HepG2 (cell line): ENCODE data around the gene BLOC1S4. TPM values are rescaled to one million over a fixed set of nuclear protein-coding genes. Genes with fewer than 3 reads are reported as not detected.

Source experiments
- DMTF1 ChIP-seq: sonication (generic); formaldehyde crosslinking; IDR thresholded peaks from 2 replicates; pipeline ENCODE4 v1.4.0; 2020; ENCODE audit warnings: mild to moderate bottlenecking, missing genetic modification reagents
- E2F1 ChIP-seq: sonication (generic); formaldehyde crosslinking; IDR thresholded peaks from 2 replicates; pipeline ENCODE4 v1.5.0; 2020; ENCODE audit warnings: missing genetic modification reagents
- FOXC1 ChIP-seq: sonication (generic); formaldehyde crosslinking; IDR thresholded peaks from 2 replicates; pipeline ENCODE4 v1.8.0; 2022; ENCODE audit warnings: mild to moderate bottlenecking, missing genetic modification reagents, borderline replicate concordance
- HNF1A ChIP-seq, 2 experiments: sonication (generic) in 1 of 2; formaldehyde crosslinking in 1 of 2; IDR thresholded peaks; 2 replicates each; pipeline versions ENCODE4 v1.4.0 to v1.6.1; 2016 to 2020; ENCODE audit warnings: borderline replicate concordance in 1 of 2, low read depth in 1 of 2, mild to moderate bottlenecking in 1 of 2, missing genetic modification reagents in 1 of 2
- ISL2 ChIP-seq: sonication (generic); formaldehyde crosslinking; IDR thresholded peaks from 2 replicates; pipeline ENCODE4 v1.5.0; 2020; ENCODE audit warnings: missing genetic modification reagents
- MAFF ChIP-seq: IDR thresholded peaks from 2 replicates; pipeline ENCODE4 v1.6.1; 2011; ENCODE audit warnings: low read depth, low read length, improper control_type of control experiment
- PRPF4 ChIP-seq: fragments of 200-400 bp; formaldehyde crosslinking; IDR thresholded peaks from 2 replicates; pipeline ENCODE4 v1.6.1; 2016; ENCODE audit warnings: low read length, low read depth; ENCODE audit not compliant: poor library complexity, severe bottlenecking
- SIN3B ChIP-seq: fragments of 150-350 bp; IDR thresholded peaks from 2 replicates; pipeline ENCODE4 v1.6.1; 2014; ENCODE audit warnings: low read length
- SMC3 ChIP-seq: IDR thresholded peaks from 2 replicates; pipeline ENCODE4 v1.6.1; 2011; ENCODE audit warnings: low read length, improper control_type of control experiment
- ZBTB14 ChIP-seq: sonication (generic); formaldehyde crosslinking; IDR thresholded peaks from 2 replicates; pipeline ENCODE4 v1.4.0; 2020; ENCODE audit warnings: missing genetic modification reagents
- ZNF234 ChIP-seq: sonication (generic); formaldehyde crosslinking; conservative IDR thresholded peaks from 2 replicates; pipeline ENCODE4 v1.5.1; 2020; ENCODE audit warnings: mild to moderate bottlenecking, missing genetic modification reagents
- ZNF331 ChIP-seq: sonication (generic); formaldehyde crosslinking; IDR thresholded peaks from 2 replicates; pipeline ENCODE4 v1.4.0; 2020; ENCODE audit warnings: missing genetic modification reagents
- ZNF512B ChIP-seq: sonication (generic); formaldehyde crosslinking; IDR thresholded peaks from 2 replicates; pipeline ENCODE4 v1.5.1; 2020; ENCODE audit warnings: missing genetic modification reagents, mild to moderate bottlenecking, borderline replicate concordance
- ZNF570 ChIP-seq: sonication (generic); formaldehyde crosslinking; IDR thresholded peaks from 2 replicates; pipeline ENCODE4 v1.4.0; 2020; ENCODE audit warnings: mild to moderate bottlenecking, missing genetic modification reagents, borderline replicate concordance
- ZSCAN12 ChIP-seq: sonication (generic); formaldehyde crosslinking; IDR thresholded peaks from 2 replicates; pipeline ENCODE4 v1.9.0; 2021; ENCODE audit warnings: mild to moderate bottlenecking, missing genetic modification reagents
- polyA plus RNA-seq, 8 experiments: library from polyadenylated mRNA; depleted of rRNA in 3 of 8; stranded (reverse) in 7 of 8; unstranded in 1 of 8; fragments of >200 nt; fragmentation: Illumina TruSeq in 4 of 8; extraction: Trizol in 4 of 8; gene quantifications; 2 replicates each; pipeline versions ENCODE4 v1.2.1 to v1.2.3, GENCODE V29; 2011 to 2016; ENCODE audit warnings: low read depth in 4 of 8, missing spikeins in 1 of 8, mixed read lengths in 1 of 8; ENCODE audit not compliant: insufficient read depth in 1 of 8
- total RNA-seq, 5 experiments: library from RNA; depleted of rRNA; stranded (reverse); fragments of >200 nt; fragmentation: Illumina TruSeq; extraction: Trizol; gene quantifications; 2 replicates each; pipeline ENCODE4 v1.2.3, GENCODE V29; 2016; ENCODE audit warnings: low read depth in 1 of 5

Gene BLOC1S4
- total and polyA plus RNA-seq, 2 of the 13 experiments (the other 11 are each of a cell fraction or from before 2014, with no cell fraction given) = 15.5 to 20.9 TPM

DNA sequence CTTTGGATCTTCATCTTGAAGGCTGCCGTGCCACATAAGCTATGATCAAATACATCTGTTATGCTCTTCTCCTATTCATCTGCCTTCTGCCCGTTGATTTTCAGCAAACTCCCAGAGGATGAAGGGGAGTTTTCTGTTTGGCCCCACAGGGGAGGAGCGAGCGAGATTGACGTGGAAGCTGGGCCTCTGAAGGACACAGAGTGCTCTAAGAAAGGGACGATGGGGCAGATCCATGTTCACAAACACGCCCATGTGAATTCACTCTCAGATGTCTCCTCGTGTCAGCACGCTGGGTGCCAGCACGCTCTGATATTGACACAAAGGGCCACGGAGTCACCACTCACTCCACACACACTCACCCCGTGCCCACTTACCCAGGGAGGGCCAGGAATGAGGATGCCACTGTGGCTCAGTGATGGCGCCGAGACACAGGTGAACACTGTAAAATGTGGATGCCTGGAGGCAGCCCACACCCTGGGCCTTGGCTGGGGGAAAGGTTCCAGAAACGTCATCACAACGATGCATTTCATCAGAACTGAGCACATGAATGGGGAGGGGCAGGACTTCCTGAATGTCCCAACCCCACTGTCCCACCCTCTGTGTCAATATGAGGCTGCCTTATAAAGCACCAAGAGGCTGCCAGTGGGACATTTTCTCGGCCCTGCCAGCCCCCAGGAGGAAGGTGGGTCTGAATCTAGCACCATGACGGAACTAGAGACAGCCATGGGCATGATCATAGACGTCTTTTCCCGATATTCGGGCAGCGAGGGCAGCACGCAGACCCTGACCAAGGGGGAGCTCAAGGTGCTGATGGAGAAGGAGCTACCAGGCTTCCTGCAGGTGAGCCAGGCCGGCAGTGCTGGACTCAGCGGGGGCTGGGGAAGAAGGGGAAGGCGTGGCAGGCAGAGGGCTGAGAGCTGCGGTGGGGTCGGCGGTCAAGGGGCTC, 22.5 kb upstream of the BLOC1S4 start, which contains the start of gene S100P (continued):
- peak; percentile 16; the same call in 1 of the 2 replicates for TF ChIP-seq FOXC1 (CRISPR knock-in tag)
- TF ChIP-seq E2F1 = no peak
- no peak; the same call in 1 of the 2 replicates for TF ChIP-seq ZNF331
- TF ChIP-seq PRPF4 = no peak
- TF ChIP-seq ZNF234 = peak; percentile 67; the same call in 1 of the 2 replicates
- no peak for TF ChIP-seq HNF1A (IDR thresholded peaks at IDR 0.05; ENCODE audit: low read depth)
- TF ChIP-seq HNF1A (CRISPR knock-in tag; IDR thresholded peaks at IDR 0.05; ENCODE audit: borderline replicate concordance) = no peak; the same call in 1 of the 2 replicates
- no peak for TF ChIP-seq ZSCAN12
- TF ChIP-seq ISL2 (CRISPR knock-in tag) = peak; percentile 47
- TF ChIP-seq ZBTB14 = 0 out of 2 replicates have a peak, but pooled peaks have one; percentile 14
- TF ChIP-seq SMC3 = peak; percentile 22; the same call in 1 of the 2 replicates
- no peak for TF ChIP-seq MAFF
- TF ChIP-seq DMTF1 = no peak
- no peak for TF ChIP-seq ZNF570 (CRISPR knock-in tag)
- TF ChIP-seq SIN3B = no peak
- TF ChIP-seq ZNF512B (CRISPR knock-in tag) = 0 out of 2 replicates have a peak, but pooled peaks have one; percentile 51
